Ovary (tissue), 9 donors: Measurements from ENCODE around the gene PPARA. TPM values are rescaled to one million over a fixed set of nuclear protein-coding genes. Genes with fewer than 3 reads are reported as not detected.

Experiments
- DNase-seq, 5 donors: peaks; one replicate each; pipeline ENCODE4 v3.0.0-alpha.2; 2019 to 2020
- H3K27ac ChIP-seq, 2 donors: fragments of 200-600 bp; one replicate each; pipeline versions ENCODE4 v1.5.1 to v1.8.0; 2019 to 2022
- H3K27me3 ChIP-seq: fragments of 200-600 bp; one replicate; pipeline ENCODE4 v1.8.0; 2022
- H3K36me3 ChIP-seq: fragments of 200-600 bp; sonication (generic); one replicate; pipeline ENCODE4 v1.5.1; 2019
- H3K4me1 ChIP-seq: one replicate; pipeline ENCODE4 v1.8.1; 2013; ENCODE audit warnings: mild to moderate bottlenecking, moderate library complexity; ENCODE audit not compliant: insufficient read depth
- H3K4me3 ChIP-seq: fragments of 200-600 bp; sonication (generic); one replicate; pipeline ENCODE4 v1.5.1; 2017
- H3K9me3 ChIP-seq, 2 donors: fragments of 200-600 bp in 1 of 2; sonication (generic) in 1 of 2; one replicate each; pipeline versions ENCODE4 v1.5.1 to v1.8.1; 2013 to 2019; ENCODE audit warnings: mild to moderate bottlenecking in 1 of 2, moderate library complexity in 1 of 2
- EP300 ChIP-seq: sonication (generic); formaldehyde crosslinking; IDR thresholded peaks from one replicate; pipeline ENCODE4 v1.6.1; 2017; ENCODE audit warnings: antibody characterized with exemption
- POLR2A ChIP-seq: fragments of 450-650 bp; IDR thresholded peaks from one replicate; pipeline ENCODE4 v1.6.1; 2017; ENCODE audit warnings: antibody characterized with exemption, mild to moderate bottlenecking, moderate library complexity
- WGBS, 3 donors: extraction: QIAGEN DNeasy Blood & Tissue Kit in 1 of 3; methylation state at CpG; one replicate each; pipeline versions ENCODE4 v1.1.5 to v1.1.7; 2013 to 2017; 5-methylcytosine and 5-hydroxymethylcytosine counted together
- intact Hi-C, 4 donors: fragments of 100-400 bp; cut with DNase I; formaldehyde crosslinking; loops; one replicate each; pipeline versions ENCODE4 v1.11.0 to v1.15.1; 2022 to 2023
- polyA plus RNA-seq, 2 donors: library from polyadenylated mRNA; stranded (reverse); fragments of 200-250 nt in 1 of 2; fragments of 350-450 nt in 1 of 2; fragmentation: Illumina TruSeq in 1 of 2; extraction: RNeasy Lipid Tissue Mini Kit (QIAGEN cat#74804) in 1 of 2; gene quantifications; one replicate each; pipeline ENCODE4 v1.2.3, GENCODE V29; 2013 to 2014
- total RNA-seq, 7 donors: library from RNA; depleted of rRNA in 2 of 7; stranded (reverse); fragments of >200 nt in 2 of 7; fragmentation: NEBNext Ultra II Directional in 3 of 7; extraction: Animal tissue kit (Norgen Biotek cat#: 25700) in 3 of 7; gene quantifications; one replicate each; pipeline versions ENCODE4 v1.1.0 to v1.2.4, GENCODE V29; 2016 to 2023
- TF ChIP-seq, protein P1 (sequence below), 3 donors: fragments of 450-650 bp in 2 of 3; fragments of 200-600 bp in 1 of 3; IDR thresholded peaks; one replicate each; pipeline versions ENCODE4 v1.5.1 to v1.8.0; 2016 to 2022; ENCODE audit warnings: antibody characterized with exemption in 3 of 3, mild to moderate bottlenecking in 1 of 3
- donor health status: DM: no; HTN: no; CAD: no; lungs with moderate emphysema.
- donor health status: DM: no; HTN: no; CAD: no.
- donor health status: Bipolar disorder and iron deficiency.
- donor health status: DM: yes; HTN: yes; CAD: no.
- donor health status: DM: no; HTN: no; CAD: no.
- donor health status: DM: yes; HTN: yes; CAD: no.

PPARA gene
- total and polyA plus RNA-seq, 9 donors, result 9.7 to 41.0 (median 29.9) TPM

DNA sequence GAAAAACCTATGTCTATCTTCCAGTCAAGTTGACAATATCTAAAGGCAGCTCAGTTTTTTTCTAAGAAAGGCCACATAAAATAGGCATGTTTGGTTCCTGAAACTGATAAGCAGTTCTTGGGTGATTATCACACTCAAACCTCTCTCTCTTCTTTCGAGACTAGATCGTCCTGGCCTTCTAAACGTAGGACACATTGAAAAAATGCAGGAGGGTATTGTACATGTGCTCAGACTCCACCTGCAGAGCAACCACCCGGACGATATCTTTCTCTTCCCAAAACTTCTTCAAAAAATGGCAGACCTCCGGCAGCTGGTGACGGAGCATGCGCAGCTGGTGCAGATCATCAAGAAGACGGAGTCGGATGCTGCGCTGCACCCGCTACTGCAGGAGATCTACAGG lies 84.6 kb downstream of the PPARA start:
- Histone ChIP-seq H3K4me1 (no peaks in the 10 kb centered on the region), H3K9me3 (no peaks in the 10 kb centered on the region), H3K27ac (no peak overlapping the region), H3K4me3 (no peak overlapping the region), H3K36me3 (no peaks in the 10 kb centered on the region), H3K27me3 (no peaks in the 10 kb centered on the region)
- TF ChIP-seq, protein P1, sequence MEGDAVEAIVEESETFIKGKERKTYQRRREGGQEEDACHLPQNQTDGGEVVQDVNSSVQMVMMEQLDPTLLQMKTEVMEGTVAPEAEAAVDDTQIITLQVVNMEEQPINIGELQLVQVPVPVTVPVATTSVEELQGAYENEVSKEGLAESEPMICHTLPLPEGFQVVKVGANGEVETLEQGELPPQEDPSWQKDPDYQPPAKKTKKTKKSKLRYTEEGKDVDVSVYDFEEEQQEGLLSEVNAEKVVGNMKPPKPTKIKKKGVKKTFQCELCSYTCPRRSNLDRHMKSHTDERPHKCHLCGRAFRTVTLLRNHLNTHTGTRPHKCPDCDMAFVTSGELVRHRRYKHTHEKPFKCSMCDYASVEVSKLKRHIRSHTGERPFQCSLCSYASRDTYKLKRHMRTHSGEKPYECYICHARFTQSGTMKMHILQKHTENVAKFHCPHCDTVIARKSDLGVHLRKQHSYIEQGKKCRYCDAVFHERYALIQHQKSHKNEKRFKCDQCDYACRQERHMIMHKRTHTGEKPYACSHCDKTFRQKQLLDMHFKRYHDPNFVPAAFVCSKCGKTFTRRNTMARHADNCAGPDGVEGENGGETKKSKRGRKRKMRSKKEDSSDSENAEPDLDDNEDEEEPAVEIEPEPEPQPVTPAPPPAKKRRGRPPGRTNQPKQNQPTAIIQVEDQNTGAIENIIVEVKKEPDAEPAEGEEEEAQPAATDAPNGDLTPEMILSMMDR (IDR thresholded peaks at IDR 0.05), result no peak
- no peak for TF ChIP-seq EP300
- no peak for TF ChIP-seq POLR2A
- DNase-seq, result no peak
- 89 to 92% (median 90%) methylated on average over 12 of the region's 12 CpGs for WGBS, 3 donors
- intact Hi-C loops, result no loop called here

DNA sequence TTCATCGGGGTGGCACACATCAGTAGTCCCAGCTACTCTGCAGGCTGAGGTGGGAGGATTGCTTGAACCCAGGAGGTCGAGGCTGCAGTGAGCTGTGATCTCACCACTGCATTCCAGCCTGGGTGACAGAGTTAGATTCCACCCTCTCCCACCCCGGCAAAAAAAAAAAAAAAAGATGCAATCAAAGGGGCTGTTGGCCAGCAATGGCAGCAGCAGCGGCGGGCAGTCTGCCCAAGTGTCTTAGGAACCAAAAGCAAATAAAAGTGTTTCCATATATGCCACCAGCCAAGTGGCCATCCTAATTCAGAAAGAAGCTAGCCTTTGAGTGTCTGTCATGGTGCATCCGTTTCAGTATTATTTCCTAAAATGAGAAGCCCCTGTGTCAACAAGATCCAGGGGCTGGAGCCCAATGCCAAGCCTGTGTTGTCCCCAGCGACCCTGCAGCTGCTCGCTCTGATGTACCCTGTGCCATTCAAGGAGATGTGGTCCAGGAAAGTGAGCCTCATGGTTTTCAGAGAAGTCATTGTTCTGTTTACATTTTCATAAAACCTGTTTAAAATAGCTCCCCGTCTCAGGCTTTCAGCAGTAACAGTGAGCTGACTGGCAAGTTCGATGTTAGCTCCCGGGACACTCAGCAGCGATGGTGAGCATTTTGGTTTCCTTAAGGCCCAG lies 87.3 kb downstream of the PPARA start:
- H3K9me3 ChIP-seq, result no peaks in the 10 kb centered on the region
- no peak for DNase-seq
- intact Hi-C loops, result no loop called here
- no peaks in the 10 kb centered on the region for H3K27me3 ChIP-seq
- 83 to 87% (median 86%) methylated on average over 12 of the region's 12 CpGs for WGBS, 3 donors
- TF ChIP-seq, protein P1 (IDR thresholded peaks at IDR 0.05), result no peak
- TF ChIP-seq POLR2A (no peak), EP300 (no peak)
- no peak overlapping the region for H3K27ac ChIP-seq
- no peak overlapping the region for H3K4me3 ChIP-seq
- no peaks in the 10 kb centered on the region for H3K4me1 ChIP-seq
- H3K36me3 ChIP-seq, result no peaks in the 10 kb centered on the region

DNA sequence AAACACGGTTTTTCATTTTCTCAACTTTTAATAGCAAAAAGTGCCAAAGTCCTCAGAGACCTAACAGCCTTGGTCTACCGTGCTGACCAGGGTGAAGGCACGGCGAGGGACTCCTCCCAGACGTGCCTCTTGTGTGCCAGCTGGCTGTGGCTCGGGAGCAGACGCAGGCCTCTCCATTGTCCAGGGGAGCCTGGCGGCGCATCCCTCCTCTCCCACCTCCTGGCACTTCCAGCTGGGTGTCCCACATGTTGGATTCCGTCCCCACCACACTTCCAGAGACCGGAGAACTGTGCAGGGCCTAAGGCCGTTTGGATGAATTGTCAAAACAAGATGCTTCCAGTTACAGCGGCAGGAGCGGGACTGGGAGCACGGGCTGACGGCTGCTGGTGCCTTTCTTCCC lies 88.2 kb downstream of the PPARA start:
- H3K4me1 ChIP-seq, result no peaks in the 10 kb centered on the region
- H3K36me3 ChIP-seq, result no peaks in the 10 kb centered on the region
- intact Hi-C loops, result no loop called here
- H3K27me3 ChIP-seq, result no peaks in the 10 kb centered on the region
- H3K9me3 ChIP-seq, result no peaks in the 10 kb centered on the region
- no peak overlapping the region for H3K27ac ChIP-seq
- H3K4me3 ChIP-seq, result no peak overlapping the region
- WGBS, 3 donors, result 91 to 92% (median 91%) methylated on average over 16 of the region's 16 CpGs
- DNase-seq, result no peak
- TF ChIP-seq EP300, result no peak
- no peak for TF ChIP-seq POLR2A
- TF ChIP-seq, protein P1 (IDR thresholded peaks at IDR 0.05), result no peak

DNA sequence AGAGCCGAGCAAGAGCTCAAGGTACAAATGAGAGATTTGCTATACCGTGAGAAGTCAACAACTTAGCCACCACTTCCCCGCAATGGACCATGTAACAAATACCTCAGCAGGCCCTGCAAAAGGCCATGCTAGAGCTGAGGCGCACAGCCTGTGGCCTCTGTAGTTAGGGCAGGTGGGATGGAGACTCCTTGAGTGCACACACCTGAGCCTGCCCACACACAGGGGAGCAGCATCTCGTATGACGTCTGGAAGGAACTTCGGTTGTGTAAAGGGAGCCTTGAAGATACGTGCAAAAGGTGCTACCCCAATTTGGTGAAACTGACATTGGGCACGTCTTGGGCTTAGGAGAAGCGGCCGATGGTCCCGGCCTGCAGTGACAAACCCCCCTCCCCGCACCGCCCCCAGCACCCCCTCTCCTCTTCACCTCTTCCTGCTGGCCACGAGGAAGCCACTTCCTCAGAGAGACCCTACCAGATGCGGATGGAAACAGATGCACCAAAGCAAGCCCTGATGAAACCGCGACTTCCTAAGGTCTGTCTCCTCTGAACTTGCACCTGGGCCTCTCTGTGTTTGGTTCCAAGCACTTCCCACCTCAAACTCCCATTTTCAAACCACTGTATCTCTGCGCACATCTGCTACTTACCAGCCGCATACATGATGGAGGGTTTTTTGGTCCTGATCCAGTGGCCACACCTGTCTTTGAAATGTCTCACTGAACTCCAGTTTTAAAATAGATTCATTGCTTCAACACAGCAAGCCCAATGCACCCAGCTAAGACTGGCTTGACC lies 89.1 kb downstream of the PPARA start:
- TF ChIP-seq POLR2A, result no peak
- no peaks in the 10 kb centered on the region for H3K9me3 ChIP-seq
- H3K27me3 ChIP-seq, result no peaks in the 10 kb centered on the region
- WGBS, 3 donors, result 88 to 93% (median 91%) methylated on average over 20 of the region's 20 CpGs
- H3K4me1 ChIP-seq, result no peaks in the 10 kb centered on the region
- no peaks in the 10 kb centered on the region for H3K36me3 ChIP-seq
- intact Hi-C loops, result no loop called here
- H3K27ac ChIP-seq, result no peak overlapping the region
- no peak for DNase-seq
- no peak overlapping the region for H3K4me3 ChIP-seq

DNA sequence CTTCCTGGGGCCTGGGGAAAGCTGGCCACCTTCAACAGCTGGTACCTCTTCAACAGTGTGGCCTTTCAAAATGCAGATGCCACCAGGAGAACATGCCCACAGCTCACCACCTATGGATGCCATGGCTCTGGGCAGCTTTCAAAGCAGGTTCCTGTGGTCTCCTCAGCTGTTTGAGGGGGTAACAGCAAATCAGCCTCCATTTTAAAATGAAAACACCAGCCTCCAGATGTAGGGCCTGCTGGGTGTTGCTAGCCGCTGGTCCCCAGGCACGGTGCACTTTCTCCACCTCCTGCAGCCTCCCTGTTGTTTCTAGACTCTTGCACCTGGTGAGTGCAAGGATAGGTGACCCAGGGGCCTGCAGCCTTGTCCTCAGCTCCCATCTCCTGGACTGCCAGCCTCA lies 89.7 kb downstream of the PPARA start:
- TF ChIP-seq EP300 (no peak), POLR2A (no peak)
- TF ChIP-seq, protein P1 (IDR thresholded peaks at IDR 0.05), result no peak
- no peak for DNase-seq
- no peaks in the 10 kb centered on the region for H3K9me3 ChIP-seq
- 88 to 91% (median 88%) methylated on average over 2 of the region's 2 CpGs for WGBS, 3 donors
- intact Hi-C loops, result no loop called here
- H3K27ac ChIP-seq, result no peak overlapping the region
- no peaks in the 10 kb centered on the region for H3K36me3 ChIP-seq
- no peak overlapping the region for H3K4me3 ChIP-seq
- peaks cover 5% of the 10 kb centered on the region for H3K4me1 ChIP-seq
- H3K27me3 ChIP-seq, result no peaks in the 10 kb centered on the region
